IMR-90 (cell line): ENCODE results near the gene SELENOM. TPM values are rescaled to one million over a fixed set of nuclear protein-coding genes. Genes with fewer than 3 reads are reported as not detected.

Source experiments
- polyA plus RNA-seq, 3 experiments: library from polyadenylated mRNA; depleted of rRNA; stranded (reverse); fragments of >200 nt; gene quantifications; 2 replicates each; pipeline ENCODE4 v1.2.3, GENCODE V29; 2012; ENCODE audit warnings: low replicate concordance in 1 of 3
- total RNA-seq: library from RNA; depleted of rRNA; stranded (reverse); fragments of >200 nt; gene quantifications from 2 replicates; pipeline ENCODE4 v1.2.3, GENCODE V29; 2012; rRNA removed

The SELENOM gene
- total and polyA plus RNA-seq, 2 of the 4 experiments (the other 2 are of a cell fraction), result 46.2 to 270 TPM

Other genes with a start within 250 kb of the SELENOM start
- 20.6 and 24.7 TPM in 2 replicates for gene MORC2, start 138.8 kb downstream of the SELENOM start, total RNA-seq
- 12.8 and 15.8 TPM in 2 replicates for gene MORC2, start 138.8 kb downstream of the SELENOM start, polyA plus RNA-seq (2012; rRNA removed)
- 63.3 and 68.8 TPM in 2 replicates for gene TUG1, start 138.3 kb downstream of the SELENOM start, total RNA-seq
- gene TUG1, start 138.3 kb downstream of the SELENOM start, polyA plus RNA-seq (2012; rRNA removed), result 52.1 and 60.6 TPM in 2 replicates
- 47.2 and 53.6 TPM in 2 replicates for gene SMTN, start 26.2 kb downstream of the SELENOM start, total RNA-seq
- gene SMTN, start 26.2 kb downstream of the SELENOM start, polyA plus RNA-seq (2012; rRNA removed), result 63.7 and 65.1 TPM in 2 replicates
- 0.28 and 0.36 TPM in 2 replicates for gene INPP5J, start 15.4 kb upstream of the SELENOM start, total RNA-seq
- 2.0 and 2.2 TPM in 2 replicates for gene INPP5J, start 15.4 kb upstream of the SELENOM start, polyA plus RNA-seq (2012; rRNA removed)
- gene PLA2G3, start 32.9 kb upstream of the SELENOM start, total RNA-seq, result under 0.01 TPM in 1 of 2 replicates, not detected in the other
- gene PLA2G3, start 32.9 kb upstream of the SELENOM start, polyA plus RNA-seq (2012; rRNA removed), result 0.07 and 0.12 TPM in 2 replicates
- 30.3 and 34.2 TPM in 2 replicates for gene RNF185, start 52.6 kb upstream of the SELENOM start, total RNA-seq
- gene RNF185, start 52.6 kb upstream of the SELENOM start, polyA plus RNA-seq (2012; rRNA removed), result 33.6 and 38.7 TPM in 2 replicates
- gene LIMK2, start 104.7 kb upstream of the SELENOM start, total RNA-seq, result 25.0 and 31.9 TPM in 2 replicates
- 14.0 and 14.5 TPM in 2 replicates for gene LIMK2, start 104.7 kb upstream of the SELENOM start, polyA plus RNA-seq (2012; rRNA removed)
- gene PIK3IP1, start 184.9 kb upstream of the SELENOM start, total RNA-seq, result 12.9 and 13.3 TPM in 2 replicates
- gene PIK3IP1, start 184.9 kb upstream of the SELENOM start, polyA plus RNA-seq (2012; rRNA removed), result 16.8 and 17.6 TPM in 2 replicates
- 6.4 and 6.5 TPM in 2 replicates for gene PATZ1, start 238.8 kb upstream of the SELENOM start, total RNA-seq
- gene PATZ1, start 238.8 kb upstream of the SELENOM start, polyA plus RNA-seq (2012; rRNA removed), result 9.2 and 10.5 TPM in 2 replicates